Pancreas (tissue), 10 donors: ENCODE data around the gene PITPNB. TPM values are rescaled to one million over a fixed set of nuclear protein-coding genes. Genes with fewer than 3 reads are reported as not detected.

ENCODE experiments used
- ATAC-seq, 4 donors: fragments of 200-7000 bp; cut with Tn5 transposase; one replicate each; pipeline versions ENCODE4 v1.8.0 to v1.9.1; 2020; ENCODE audit warnings: mild to moderate bottlenecking in 4 of 4, moderate library complexity in 4 of 4
- DNase-seq, 6 donors: peaks; one replicate each; pipeline ENCODE4 v3.0.0-alpha.2; 2020
- FAIRE-seq: peaks from 2 replicates; lab custom pipeline; 2012; peaks lifted over from hg19 to GRCh38; lab: Jason Lieb, UNC
- H3K27ac ChIP-seq, 4 donors: fragments of 200-600 bp; sonication (generic); 1 replicate in 3 of 4; 2 replicates in 1 of 4; pipeline versions ENCODE4 v1.5.0 to v1.8.0; 2020
- H3K27me3 ChIP-seq, 4 donors: fragments of 200-600 bp; one replicate each; pipeline ENCODE4 v1.8.0; 2021
- H3K36me3 ChIP-seq, 3 donors: fragments of 200-600 bp; sonication (generic) in 1 of 3; one replicate each; pipeline versions ENCODE4 v1.5.0 to v1.8.0; 2020 to 2021
- H3K4me1 ChIP-seq, 3 donors: fragments of 200-600 bp; one replicate each; pipeline ENCODE4 v1.8.0; 2021
- H3K4me3 ChIP-seq, 4 donors: fragments of 200-600 bp; sonication (generic) in 2 of 4; one replicate each; pipeline versions ENCODE4 v1.5.0 to v1.8.0; 2020 to 2021
- H3K9me3 ChIP-seq, 4 donors: fragments of 200-600 bp; one replicate each; pipeline ENCODE4 v1.8.0; 2021
- WGBS, 2 donors: extraction: QIAGEN DNeasy Blood & Tissue Kit; methylation state at CpG; one replicate each; pipeline ENCODE4 v1.1.7; 2013; 5-methylcytosine and 5-hydroxymethylcytosine counted together
- intact Hi-C, 3 donors: fragments of 100-400 bp; cut with DNase I; formaldehyde crosslinking; loops; one replicate each; pipeline versions ENCODE4 v1.11.1 to v1.14.2; 2022
- polyA plus RNA-seq, 2 donors: library from polyadenylated mRNA; stranded (reverse); fragments of 200-250 nt; gene quantifications; one replicate each; pipeline ENCODE4 v1.2.3, GENCODE V29; 2013
- total RNA-seq, 6 donors: library from RNA; stranded (reverse); fragmentation: NEBNext Ultra II Directional in 4 of 6; extraction: Animal tissue kit (Norgen Biotek cat#: 25700) in 4 of 6; gene quantifications; one replicate each; pipeline versions ENCODE4 v1.2.1 to v1.2.4, GENCODE V29; 2021 to 2023
- TF ChIP-seq, protein P1 (sequence below), 4 donors: fragments of 200-600 bp; sonication (generic) in 3 of 4; IDR thresholded peaks; one replicate each; pipeline versions ENCODE4 v1.5.0 to v1.8.0; 2021; ENCODE audit warnings: antibody characterized with exemption in 4 of 4
- donor health status: healthy with polysubstance abuse.
- donor health status: DM: no; HTN: no; CAD: no; lungs with moderate emphysema.
- donor health status: DM: no; HTN: no; CAD: no.
- donor health status: control.
- donor health status: control.
- donor health status: Bipolar disorder and iron deficiency.
- donor health status: DM: yes; HTN: yes; CAD: no.
- donor health status: DM: no; HTN: no; CAD: no.
- donor health status: DM: no; HTN: no; CAD: no.
- donor health status: DM: yes; HTN: yes; CAD: no.

Gene PITPNB
- total and polyA plus RNA-seq, 8 donors = 14.3 to 38.0 (median 26.2) TPM

DNA sequence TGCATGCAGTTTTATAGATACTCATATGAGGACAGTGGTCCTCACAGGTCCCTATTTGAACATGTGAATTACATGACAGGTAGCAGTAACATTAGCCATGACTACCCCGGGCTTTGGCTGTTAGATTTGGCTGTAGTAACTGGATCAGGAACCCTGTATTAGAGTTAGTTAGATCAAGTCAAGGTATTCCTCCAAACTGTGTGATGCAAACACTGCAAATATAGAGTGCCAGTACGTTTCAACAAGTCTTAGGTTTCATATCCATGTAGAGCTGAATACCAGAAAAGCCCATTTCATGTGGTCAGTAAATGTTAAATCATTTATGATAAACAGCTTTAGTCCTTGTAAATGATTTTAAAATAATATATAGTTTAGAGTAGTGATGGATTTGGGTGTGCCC, 29.5 kb upstream of the PITPNB start:
- peaks cover 0 to 8% (median 5%) of the 10 kb centered on the region in 3 donors for H3K4me1 ChIP-seq
- H3K27me3 ChIP-seq = no peaks in the 10 kb centered on the region
- WGBS, 2 donors = 93 to 96% methylated on average over 2 of the region's 2 CpGs
- intact Hi-C loops = no loop called here
- no peak overlapping the region for H3K4me3 ChIP-seq
- no peak overlapping the region for H3K27ac ChIP-seq
- no peaks in the 10 kb centered on the region for H3K9me3 ChIP-seq
- H3K36me3 ChIP-seq = no peaks in the 10 kb centered on the region
- no peak for DNase-seq
- FAIRE-seq = no peak
- ATAC-seq = no peak
- TF ChIP-seq, protein P1, sequence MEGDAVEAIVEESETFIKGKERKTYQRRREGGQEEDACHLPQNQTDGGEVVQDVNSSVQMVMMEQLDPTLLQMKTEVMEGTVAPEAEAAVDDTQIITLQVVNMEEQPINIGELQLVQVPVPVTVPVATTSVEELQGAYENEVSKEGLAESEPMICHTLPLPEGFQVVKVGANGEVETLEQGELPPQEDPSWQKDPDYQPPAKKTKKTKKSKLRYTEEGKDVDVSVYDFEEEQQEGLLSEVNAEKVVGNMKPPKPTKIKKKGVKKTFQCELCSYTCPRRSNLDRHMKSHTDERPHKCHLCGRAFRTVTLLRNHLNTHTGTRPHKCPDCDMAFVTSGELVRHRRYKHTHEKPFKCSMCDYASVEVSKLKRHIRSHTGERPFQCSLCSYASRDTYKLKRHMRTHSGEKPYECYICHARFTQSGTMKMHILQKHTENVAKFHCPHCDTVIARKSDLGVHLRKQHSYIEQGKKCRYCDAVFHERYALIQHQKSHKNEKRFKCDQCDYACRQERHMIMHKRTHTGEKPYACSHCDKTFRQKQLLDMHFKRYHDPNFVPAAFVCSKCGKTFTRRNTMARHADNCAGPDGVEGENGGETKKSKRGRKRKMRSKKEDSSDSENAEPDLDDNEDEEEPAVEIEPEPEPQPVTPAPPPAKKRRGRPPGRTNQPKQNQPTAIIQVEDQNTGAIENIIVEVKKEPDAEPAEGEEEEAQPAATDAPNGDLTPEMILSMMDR (IDR thresholded peaks at IDR 0.05) = no peak

DNA sequence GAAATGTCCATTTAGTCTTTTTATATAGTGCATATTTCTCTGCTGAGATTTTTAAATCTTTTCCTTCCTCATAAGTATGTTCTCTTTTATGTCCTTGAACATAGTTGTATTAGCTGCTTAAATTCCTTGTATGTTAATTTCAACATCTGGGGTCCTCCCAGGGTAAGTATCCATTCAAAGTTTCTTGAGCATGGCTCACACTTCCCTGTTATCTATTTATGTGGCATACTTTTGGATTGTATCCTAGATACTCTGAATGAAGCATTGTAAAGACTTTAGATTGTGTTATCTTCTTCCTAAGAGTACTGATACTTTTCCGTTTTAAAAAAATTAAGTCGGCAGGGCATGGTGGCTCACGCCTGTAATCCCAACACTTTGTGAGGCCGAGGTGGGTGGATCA, 28.4 kb upstream of the PITPNB start:
- H3K27ac ChIP-seq = no peak overlapping the region
- ATAC-seq = no peak
- 67 to 68% methylated on average over 4 of the region's 4 CpGs for WGBS, 2 donors
- H3K4me1 ChIP-seq = peaks cover 0 to 8% (median 5%) of the 10 kb centered on the region in 3 donors
- H3K4me3 ChIP-seq = no peak overlapping the region
- no peaks in the 10 kb centered on the region for H3K9me3 ChIP-seq
- intact Hi-C loops = no loop called here
- H3K36me3 ChIP-seq = no peaks in the 10 kb centered on the region
- no peak for FAIRE-seq
- TF ChIP-seq, protein P1 (IDR thresholded peaks at IDR 0.05) = no peak
- no peaks in the 10 kb centered on the region for H3K27me3 ChIP-seq
- DNase-seq = no peak

DNA sequence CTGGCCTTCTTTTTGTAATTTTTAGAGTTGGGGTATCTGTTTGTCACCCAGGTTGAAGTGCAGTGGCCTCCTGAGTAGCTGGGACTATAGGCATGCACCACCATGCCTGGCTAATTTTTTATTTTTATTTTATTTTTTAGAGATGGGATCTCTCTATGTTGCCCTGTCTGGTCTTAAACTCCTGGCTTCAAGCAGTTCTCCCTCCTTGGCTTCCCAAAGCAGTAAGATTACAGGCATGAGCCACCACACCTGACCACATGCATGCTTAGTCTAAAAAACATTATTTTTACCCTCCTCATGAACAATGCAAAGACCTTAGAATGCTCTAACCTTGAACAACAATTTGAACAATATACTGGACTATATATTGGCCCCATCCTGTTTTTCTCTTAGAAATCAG, 22.1 kb upstream of the PITPNB start:
- Histone ChIP-seq H3K4me1 (no peaks in the 10 kb centered on the region), H3K9me3 (no peaks in the 10 kb centered on the region), H3K27me3 (no peaks in the 10 kb centered on the region), H3K4me3 (no peak overlapping the region), H3K36me3 (no peaks in the 10 kb centered on the region), H3K27ac (no peak overlapping the region)
- ATAC-seq (no peak), FAIRE-seq (no peak), DNase-seq (no peak)
- intact Hi-C loops = no loop called here
- TF ChIP-seq, protein P1 (IDR thresholded peaks at IDR 0.05) = no peak

DNA sequence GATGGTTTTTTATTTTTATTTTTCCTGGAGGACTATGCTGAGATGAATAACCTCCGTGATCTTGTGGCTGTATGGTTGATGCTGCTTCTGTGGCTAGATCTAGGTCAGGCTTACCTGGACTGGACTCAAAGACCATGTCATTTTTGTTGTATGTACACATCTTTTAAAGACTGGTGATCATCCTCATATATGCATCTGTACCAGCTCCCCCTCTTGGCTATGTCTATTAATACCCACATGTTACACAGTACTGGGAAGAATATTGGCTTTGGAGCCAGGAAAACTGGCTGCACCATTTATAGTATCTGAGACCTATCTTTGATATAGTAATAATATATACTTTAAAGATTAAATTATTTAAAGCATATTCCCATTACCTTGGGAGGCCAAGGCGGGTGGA, 18.4 kb upstream of the PITPNB start:
- DNase-seq (no peak), ATAC-seq (no peak)
- intact Hi-C loops = no loop called here

DNA sequence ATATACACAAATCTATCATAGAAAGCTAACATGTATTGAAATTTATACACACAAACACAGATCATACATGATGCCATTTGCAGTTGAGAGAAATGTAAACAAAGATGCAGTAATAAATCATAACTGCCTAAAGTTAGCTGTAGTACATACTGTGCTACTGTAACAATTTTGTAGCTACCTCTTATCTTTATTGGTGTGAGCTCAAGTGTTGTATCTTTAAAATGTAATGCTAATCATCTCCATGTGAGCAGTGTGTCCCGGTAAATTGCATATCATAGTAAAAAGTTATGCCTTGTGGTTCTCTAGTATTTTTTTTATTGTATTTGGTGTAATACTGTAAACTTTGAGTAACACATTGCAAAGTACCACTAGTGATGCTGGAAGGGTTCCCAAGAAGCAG, 16.8 kb upstream of the PITPNB start:
- 86 to 88% methylated on average over 1 of the region's 1 CpG for WGBS, 2 donors

More for the DNA sequence above, 18.4 kb upstream of the PITPNB start:
- H3K36me3 ChIP-seq = no peaks in the 10 kb centered on the region
- WGBS, 2 donors = 97% methylated on average over 2 of the region's 2 CpGs
- H3K27ac ChIP-seq = no peak overlapping the region
- H3K27me3 ChIP-seq = no peaks in the 10 kb centered on the region
- TF ChIP-seq, protein P1 (IDR thresholded peaks at IDR 0.05) = no peak
- H3K4me1 ChIP-seq = no peaks in the 10 kb centered on the region
- H3K9me3 ChIP-seq = no peaks in the 10 kb centered on the region
- no peak overlapping the region for H3K4me3 ChIP-seq
- no peak for FAIRE-seq

More for the DNA sequence above, 16.8 kb upstream of the PITPNB start:
- TF ChIP-seq, protein P1 (IDR thresholded peaks at IDR 0.05) = no peak
- FAIRE-seq = no peak
- Histone ChIP-seq H3K4me3 (no peak overlapping the region), H3K4me1 (no peaks in the 10 kb centered on the region), H3K9me3 (no peaks in the 10 kb centered on the region), H3K27ac (no peak overlapping the region), H3K36me3 (no peaks in the 10 kb centered on the region), H3K27me3 (no peaks in the 10 kb centered on the region)
- intact Hi-C loops = no loop called here
- no peak for DNase-seq
- no peak for ATAC-seq
